Measurements from ENCODE around the gene SMOC2. TPM values are rescaled to one million over a fixed set of nuclear protein-coding genes. Genes with fewer than 3 reads are reported as not detected.
A peak's percentile ranks its signal among the peaks of the same experiment; 100 is the strongest.

The SMOC2 gene
- total RNA-seq, 3 donors from 2014 or later = 14.4 to 67.2 (median 63.6) TPM

GRCh38 chr6:168450917-168451316 lies 9.9 kb downstream of the SMOC2 start:
- TF ChIP-seq POLR2AphosphoS5 (IDR thresholded peaks at IDR 0.05) (no peak), POLR2A (IDR thresholded peaks at IDR 0.05) (no peak), CTCF (IDR thresholded peaks at IDR 0.05) (no peak)
- Histone ChIP-seq H3K36me3 (no peaks in the 10 kb centered on the region), H3K4me1 (no peaks in the 10 kb centered on the region), H3K4me3 (no peak overlapping the region), H3K9me3 (no peaks in the 10 kb centered on the region), H3K27ac (no peak overlapping the region), H3K27me3 (no peaks in the 10 kb centered on the region)
- intact Hi-C loops (cut with DNase I; ENCODE audit: low total_unique reads) = no loop called here
- no peak for DNase-seq (ENCODE audit: low spot score in 2 of 2)

- Histone ChIP-seq H3K9me3 (no peaks in the 10 kb centered on the region), H3K36me3 (no peaks in the 10 kb centered on the region), H3K27me3 (no peaks in the 10 kb centered on the region), H3K4me3 (no peak overlapping the region), H3K4me1 (no peaks in the 10 kb centered on the region), H3K27ac (peak overlapping the region in 1 of 2 donors; percentile 4)
- no peak for TF ChIP-seq POLR2A (IDR thresholded peaks at IDR 0.05)
- TF ChIP-seq POLR2AphosphoS5 (IDR thresholded peaks at IDR 0.05) = no peak
- TF ChIP-seq CTCF (IDR thresholded peaks at IDR 0.05) = peak in 1 of 3 donors; percentile 24
- no peak for DNase-seq (ENCODE audit: low spot score in 2 of 2)
- intact Hi-C loops (cut with DNase I; ENCODE audit: low total_unique reads) = no loop called here
Measured at GRCh38 chr6:168451805-168452517, 11.0 kb downstream of the SMOC2 start.

- Histone ChIP-seq H3K4me1 (no peaks in the 10 kb centered on the region), H3K27me3 (no peaks in the 10 kb centered on the region), H3K27ac (peak overlapping the region; percentile 41 to 69), H3K4me3 (peak overlapping the region in 1 of 3 donors; percentile 20), H3K9me3 (no peaks in the 10 kb centered on the region), H3K36me3 (no peaks in the 10 kb centered on the region)
- intact Hi-C loops (cut with DNase I; ENCODE audit: low total_unique reads) = no loop called here
- DNase-seq (ENCODE audit: low spot score in 2 of 2) = peak; percentile 57 to 59
- no peak for TF ChIP-seq POLR2A (IDR thresholded peaks at IDR 0.05)
- no peak for TF ChIP-seq CTCF (IDR thresholded peaks at IDR 0.05)
- no peak for TF ChIP-seq POLR2AphosphoS5 (IDR thresholded peaks at IDR 0.05)
Measured at GRCh38 chr6:168452685-168453377, 11.8 kb downstream of the SMOC2 start.

GRCh38 chr6:168455847-168456530 lies 15.0 kb downstream of the SMOC2 start:
- intact Hi-C loops (cut with DNase I; ENCODE audit: low total_unique reads) = no loop called here
- H3K36me3 ChIP-seq = no peaks in the 10 kb centered on the region
- no peak for DNase-seq (ENCODE audit: low spot score in 2 of 2)
- TF ChIP-seq CTCF (IDR thresholded peaks at IDR 0.05) = no peak
- TF ChIP-seq POLR2AphosphoS5 (IDR thresholded peaks at IDR 0.05) = no peak
- no peak for TF ChIP-seq POLR2A (IDR thresholded peaks at IDR 0.05)
- H3K4me1 ChIP-seq = no peaks in the 10 kb centered on the region
- no peaks in the 10 kb centered on the region for H3K9me3 ChIP-seq
- no peaks in the 10 kb centered on the region for H3K27me3 ChIP-seq
- H3K27ac ChIP-seq = peak overlapping the region in 1 of 2 donors; percentile 19
- no peak overlapping the region for H3K4me3 ChIP-seq

Data from breast epithelium (tissue), 4 donors.